Neural cell (in vitro differentiated cells): ENCODE results near the gene PEX11A. TPM values are rescaled to one million over a fixed set of nuclear protein-coding genes. Genes with fewer than 3 reads are reported as not detected.

Experiments
- H2AFZ ChIP-seq: fragments of 200-600, 300-800 bp; sonication (generic), shearing (Covaris generic); 2 replicates; pipeline ENCODE4 v1.6.0; 2014; ENCODE audit warnings: low read depth, mild to moderate bottlenecking, antibody characterized with exemption, low read length, moderate library complexity
- H3F3A ChIP-seq: fragments of 200-600 bp; shearing (Covaris generic); 2 replicates; pipeline ENCODE4 v1.6.1; 2016; ENCODE audit warnings: mild to moderate bottlenecking, moderate library complexity, mixed read lengths, antibody characterized with exemption, low read length; ENCODE audit not compliant: insufficient read depth, poor library complexity, severe bottlenecking
- H3K27ac ChIP-seq: fragments of 200-600, 300-800 bp; sonication (generic), shearing (Covaris generic); 2 replicates; pipeline ENCODE4 v1.5.1; 2014; ENCODE audit warnings: mild to moderate bottlenecking, low read length, moderate library complexity
- H3K27me3 ChIP-seq: fragments of 300-800, 200-600 bp; sonication (generic), shearing (Covaris generic); 2 replicates; pipeline ENCODE4 v1.6.0; 2014; ENCODE audit warnings: mild to moderate bottlenecking, low read depth, low read length, moderate library complexity; ENCODE audit not compliant: insufficient read depth
- H3K36me3 ChIP-seq: fragments of 300-800, 200-600 bp; sonication (generic), shearing (Covaris generic); 2 replicates; pipeline ENCODE4 v1.5.1; 2014; ENCODE audit warnings: mild to moderate bottlenecking, antibody characterized with exemption, low read length, moderate library complexity; ENCODE audit not compliant: insufficient read depth
- H3K4me2 ChIP-seq: fragments of 300-800, 200-600 bp; sonication (generic), shearing (Covaris generic); 2 replicates; pipeline ENCODE4 v1.6.0; 2014; ENCODE audit warnings: mild to moderate bottlenecking, low read length
- H3K4me3 ChIP-seq: fragments of 300-800, 200-600 bp; sonication (generic), shearing (Covaris generic); 2 replicates; pipeline ENCODE4 v1.5.1; 2014; ENCODE audit warnings: mild to moderate bottlenecking, low read length, moderate library complexity
- H3K79me2 ChIP-seq: fragments of 200-600 bp; shearing (Covaris generic); replicated peaks from 2 replicates; pipeline ENCODE4 v1.6.0; 2014; ENCODE audit warnings: mild to moderate bottlenecking, low read length, moderate library complexity; ENCODE audit not compliant: insufficient read depth
- H3K9ac ChIP-seq: fragments of 300-800, 200-600 bp; sonication (generic), shearing (Covaris generic); 2 replicates; pipeline ENCODE4 v1.6.1; 2016; ENCODE audit warnings: mild to moderate bottlenecking, low read length, mixed read lengths
- H3K9me2 ChIP-seq: fragments of 200-600 bp; shearing (Covaris generic); 2 replicates; pipeline ENCODE4 v1.6.1; 2016; ENCODE audit warnings: mild to moderate bottlenecking, low read length, mixed read lengths; ENCODE audit not compliant: insufficient read depth
- H3K9me3 ChIP-seq: fragments of 200-600, 300-800 bp; sonication (generic), shearing (Covaris generic); 2 replicates; pipeline ENCODE4 v1.6.1; 2016; ENCODE audit warnings: mild to moderate bottlenecking, mixed run types, low read length, moderate library complexity, mixed read lengths
- H4K20me1 ChIP-seq: fragments of 200-600 bp; shearing (Covaris generic); 2 replicates; pipeline ENCODE4 v1.6.1; 2016; ENCODE audit warnings: mild to moderate bottlenecking, mixed run types; ENCODE audit not compliant: insufficient read depth
- EP300 ChIP-seq: fragments of 450-650 bp; conservative IDR thresholded peaks from 2 replicates; pipeline ENCODE4 v1.6.1; 2014; ENCODE audit warnings: antibody characterized with exemption, mild to moderate bottlenecking, moderate library complexity; ENCODE audit not compliant: poor library complexity, severe bottlenecking
- EZH2 ChIP-seq: fragments of 200-600, 300-800 bp; shearing (Covaris generic), sonication (generic); IDR thresholded peaks from 2 replicates; pipeline ENCODE4 v1.6.1; 2014; ENCODE audit warnings: antibody characterized with exemption, low read length, borderline replicate concordance, mild to moderate bottlenecking; ENCODE audit not compliant: insufficient read depth, poor library complexity, severe bottlenecking
- MXI1 ChIP-seq: fragments of 450-650 bp; conservative IDR thresholded peaks from 2 replicates; pipeline ENCODE4 v1.6.1; 2014; ENCODE audit warnings: antibody characterized with exemption, mild to moderate bottlenecking; ENCODE audit not compliant: poor library complexity, severe bottlenecking
- POLR2AphosphoS5 ChIP-seq: IDR thresholded peaks from 2 replicates; pipeline ENCODE4 v1.6.1; 2012
- RAD21 ChIP-seq: fragments of 450-650 bp; conservative IDR thresholded peaks from 2 replicates; pipeline ENCODE4 v1.6.1; 2014; ENCODE audit warnings: antibody characterized with exemption, mild to moderate bottlenecking, moderate library complexity
- SMC3 ChIP-seq: fragments of 450-650 bp; conservative IDR thresholded peaks from 2 replicates; pipeline ENCODE4 v1.6.1; 2014; ENCODE audit warnings: antibody characterized with exemption, mild to moderate bottlenecking, moderate library complexity; ENCODE audit not compliant: poor library complexity
- TAF1 ChIP-seq: IDR thresholded peaks from 2 replicates; pipeline ENCODE4 v1.6.1; 2012; ENCODE audit warnings: low read depth
- polyA plus RNA-seq: library from polyadenylated mRNA; depleted of rRNA; stranded (reverse); fragments of >200 nt; gene quantifications from 2 replicates; pipeline ENCODE4 v1.2.3, GENCODE V29; 2014
- TF ChIP-seq, protein P1 (sequence below): fragments of 450-650 bp; IDR thresholded peaks from 2 replicates; pipeline ENCODE4 v1.5.1; 2014; ENCODE audit warnings: antibody characterized with exemption, mild to moderate bottlenecking, moderate library complexity; ENCODE audit not compliant: poor library complexity, severe bottlenecking
- TF ChIP-seq, protein P2 (sequence below): IDR thresholded peaks from 2 replicates; pipeline ENCODE4 v1.6.1; 2012; ENCODE audit warnings: borderline replicate concordance

PEX11A gene
- polyA plus RNA-seq, 1 donor from 2014 or later = 13.6 TPM

DNA sequence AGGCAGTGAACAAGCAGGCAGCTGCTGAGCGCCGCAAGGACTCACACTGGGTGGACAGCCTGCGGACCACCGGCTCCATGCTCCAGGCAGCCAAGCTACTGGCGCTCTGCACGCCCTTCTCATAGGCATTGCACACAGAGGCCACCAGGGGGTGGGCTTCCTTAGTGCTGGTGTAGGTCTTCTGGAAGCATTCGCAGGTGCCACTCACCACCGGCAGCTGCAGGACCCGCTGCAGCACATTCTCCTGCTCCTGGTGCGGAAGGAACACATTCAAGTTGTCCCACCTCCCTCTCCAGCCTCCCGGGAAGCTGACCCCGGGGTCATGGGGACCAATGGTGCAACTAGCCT is 17.4 kb downstream of the PEX11A start:
- Histone ChIP-seq H3K4me3 (no peak overlapping the region), H3K79me2 (no peaks in the 10 kb centered on the region), H3K4me2 (no peak overlapping the region), H3K27me3 (no peaks in the 10 kb centered on the region), H3K9ac (no peak overlapping the region), H3K9me3 (no peaks in the 10 kb centered on the region), H3K27ac (no peak overlapping the region), H3F3A (no peaks in the 10 kb centered on the region), H4K20me1 (no peaks in the 10 kb centered on the region), H2AFZ (no peak overlapping the region), H3K9me2 (no peaks in the 10 kb centered on the region), H3K36me3 (no peaks in the 10 kb centered on the region)
- TF ChIP-seq RAD21 = no peak
- TF ChIP-seq EP300 = no peak
- no peak for TF ChIP-seq MXI1
- no peak for TF ChIP-seq POLR2AphosphoS5
- TF ChIP-seq, protein P1, sequence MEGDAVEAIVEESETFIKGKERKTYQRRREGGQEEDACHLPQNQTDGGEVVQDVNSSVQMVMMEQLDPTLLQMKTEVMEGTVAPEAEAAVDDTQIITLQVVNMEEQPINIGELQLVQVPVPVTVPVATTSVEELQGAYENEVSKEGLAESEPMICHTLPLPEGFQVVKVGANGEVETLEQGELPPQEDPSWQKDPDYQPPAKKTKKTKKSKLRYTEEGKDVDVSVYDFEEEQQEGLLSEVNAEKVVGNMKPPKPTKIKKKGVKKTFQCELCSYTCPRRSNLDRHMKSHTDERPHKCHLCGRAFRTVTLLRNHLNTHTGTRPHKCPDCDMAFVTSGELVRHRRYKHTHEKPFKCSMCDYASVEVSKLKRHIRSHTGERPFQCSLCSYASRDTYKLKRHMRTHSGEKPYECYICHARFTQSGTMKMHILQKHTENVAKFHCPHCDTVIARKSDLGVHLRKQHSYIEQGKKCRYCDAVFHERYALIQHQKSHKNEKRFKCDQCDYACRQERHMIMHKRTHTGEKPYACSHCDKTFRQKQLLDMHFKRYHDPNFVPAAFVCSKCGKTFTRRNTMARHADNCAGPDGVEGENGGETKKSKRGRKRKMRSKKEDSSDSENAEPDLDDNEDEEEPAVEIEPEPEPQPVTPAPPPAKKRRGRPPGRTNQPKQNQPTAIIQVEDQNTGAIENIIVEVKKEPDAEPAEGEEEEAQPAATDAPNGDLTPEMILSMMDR = no peak
- TF ChIP-seq, protein P2, sequence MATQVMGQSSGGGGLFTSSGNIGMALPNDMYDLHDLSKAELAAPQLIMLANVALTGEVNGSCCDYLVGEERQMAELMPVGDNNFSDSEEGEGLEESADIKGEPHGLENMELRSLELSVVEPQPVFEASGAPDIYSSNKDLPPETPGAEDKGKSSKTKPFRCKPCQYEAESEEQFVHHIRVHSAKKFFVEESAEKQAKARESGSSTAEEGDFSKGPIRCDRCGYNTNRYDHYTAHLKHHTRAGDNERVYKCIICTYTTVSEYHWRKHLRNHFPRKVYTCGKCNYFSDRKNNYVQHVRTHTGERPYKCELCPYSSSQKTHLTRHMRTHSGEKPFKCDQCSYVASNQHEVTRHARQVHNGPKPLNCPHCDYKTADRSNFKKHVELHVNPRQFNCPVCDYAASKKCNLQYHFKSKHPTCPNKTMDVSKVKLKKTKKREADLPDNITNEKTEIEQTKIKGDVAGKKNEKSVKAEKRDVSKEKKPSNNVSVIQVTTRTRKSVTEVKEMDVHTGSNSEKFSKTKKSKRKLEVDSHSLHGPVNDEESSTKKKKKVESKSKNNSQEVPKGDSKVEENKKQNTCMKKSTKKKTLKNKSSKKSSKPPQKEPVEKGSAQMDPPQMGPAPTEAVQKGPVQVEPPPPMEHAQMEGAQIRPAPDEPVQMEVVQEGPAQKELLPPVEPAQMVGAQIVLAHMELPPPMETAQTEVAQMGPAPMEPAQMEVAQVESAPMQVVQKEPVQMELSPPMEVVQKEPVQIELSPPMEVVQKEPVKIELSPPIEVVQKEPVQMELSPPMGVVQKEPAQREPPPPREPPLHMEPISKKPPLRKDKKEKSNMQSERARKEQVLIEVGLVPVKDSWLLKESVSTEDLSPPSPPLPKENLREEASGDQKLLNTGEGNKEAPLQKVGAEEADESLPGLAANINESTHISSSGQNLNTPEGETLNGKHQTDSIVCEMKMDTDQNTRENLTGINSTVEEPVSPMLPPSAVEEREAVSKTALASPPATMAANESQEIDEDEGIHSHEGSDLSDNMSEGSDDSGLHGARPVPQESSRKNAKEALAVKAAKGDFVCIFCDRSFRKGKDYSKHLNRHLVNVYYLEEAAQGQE = no peak
- no peak for TF ChIP-seq EZH2
- TF ChIP-seq SMC3 = no peak
- no peak for TF ChIP-seq TAF1

DNA sequence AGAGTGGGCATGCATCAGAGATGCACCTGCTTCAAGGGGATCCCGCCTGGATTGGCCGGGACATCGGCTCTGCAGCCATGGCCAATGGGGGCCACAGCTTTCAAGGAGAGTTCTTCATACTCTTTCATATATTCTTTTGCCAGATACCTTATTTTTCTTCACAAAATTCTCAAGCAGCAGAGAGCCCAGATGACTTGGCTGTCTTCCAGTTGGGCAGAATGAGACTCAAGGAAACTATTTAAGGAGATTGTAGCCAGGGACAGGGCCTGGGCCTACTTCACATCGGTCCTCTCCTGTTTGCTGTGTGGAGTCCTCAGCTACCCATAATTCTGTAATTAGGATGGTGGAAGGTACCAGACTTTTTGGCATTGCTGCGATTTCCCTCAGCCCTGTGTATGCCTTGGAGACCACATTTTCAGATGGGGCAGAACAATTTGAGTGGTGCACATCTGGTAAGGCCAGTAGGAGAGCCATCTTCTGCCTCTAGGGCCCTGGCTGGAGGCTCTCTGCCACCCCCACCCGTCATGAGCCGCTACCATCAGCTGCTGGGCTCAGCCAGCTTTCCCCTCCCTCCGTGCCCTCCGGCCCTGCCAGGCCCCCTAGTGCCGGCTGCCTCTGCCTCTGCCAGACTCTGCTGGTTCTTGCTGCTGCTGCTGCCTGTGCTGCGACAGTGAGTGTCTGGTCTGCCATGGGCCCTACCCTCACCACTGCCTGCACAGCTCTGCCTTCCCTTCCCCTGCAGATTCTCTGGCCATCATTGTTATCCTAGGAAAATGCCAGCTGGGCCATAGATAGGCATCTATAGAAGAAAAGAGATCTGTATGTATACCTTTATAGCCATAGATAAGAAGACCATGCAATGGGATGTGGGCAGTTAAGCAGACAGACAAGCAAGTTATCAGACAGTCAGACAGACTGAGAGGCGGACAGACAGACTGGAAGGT is 18.1 kb downstream of the PEX11A start:
- Histone ChIP-seq H3K36me3 (no peaks in the 10 kb centered on the region), H3K27ac (no peak overlapping the region), H3K9me3 (no peaks in the 10 kb centered on the region), H3K4me2 (no peak overlapping the region), H3K4me3 (no peak overlapping the region), H3K27me3 (no peaks in the 10 kb centered on the region), H3K79me2 (no peaks in the 10 kb centered on the region), H2AFZ (no peak overlapping the region), H4K20me1 (no peaks in the 10 kb centered on the region), H3K9me2 (no peaks in the 10 kb centered on the region), H3K9ac (no peak overlapping the region), H3F3A (no peaks in the 10 kb centered on the region)
- TF ChIP-seq POLR2AphosphoS5 = no peak
